NCI-H345 treated with DMSO at 0.1 percent for 48 hours (cell line): ENCODE measurements around the gene SCAMP4.
A peak's percentile ranks its signal among the peaks of the same experiment; 100 is the strongest.
"Not testable (repeated sequence)": the region's sequence is repeated elsewhere in the genome, so short reads cannot be mapped to it uniquely, and the experiment has no call there.

ENCODE experiments used
- DNase-seq: peaks from one replicate; lab custom pipeline; 2025; ENCODE audit not compliant: unreplicated experiment; lab: John Stamatoyannopoulos, UW

The SCAMP4 gene

DNA sequence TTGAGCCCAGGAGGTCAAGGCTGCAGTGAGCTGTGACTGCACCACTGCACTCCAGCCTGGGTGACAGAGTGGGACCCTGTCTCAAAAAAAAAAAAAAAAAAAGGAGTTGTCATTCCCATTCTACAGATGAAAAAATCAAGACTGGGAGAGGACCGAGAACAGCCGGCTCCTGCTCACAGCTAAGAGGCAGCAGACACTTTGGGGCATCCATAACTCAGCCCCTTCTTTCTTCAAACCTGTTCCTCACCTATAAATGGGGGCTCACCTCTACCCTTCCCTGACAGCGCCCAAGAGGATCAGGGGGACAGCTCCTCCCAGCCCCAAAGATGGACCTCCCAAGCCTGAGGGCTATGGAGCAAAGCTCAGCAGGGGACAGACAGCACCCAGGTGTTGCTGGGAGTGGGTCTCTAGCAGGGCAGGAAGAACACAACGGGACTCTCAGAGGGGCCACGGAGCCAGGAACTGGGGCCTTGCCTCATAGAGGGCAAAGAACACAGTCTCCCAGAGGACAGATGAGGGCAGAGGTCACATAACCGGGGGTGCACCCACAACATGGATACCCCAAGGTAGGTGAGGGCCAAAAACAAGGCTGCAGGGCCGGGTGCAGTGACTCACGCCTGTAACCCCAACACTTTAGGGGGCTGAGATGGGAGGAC, 38.4 kb upstream of the SCAMP4 start:
- DNase-seq = no peak

DNA sequence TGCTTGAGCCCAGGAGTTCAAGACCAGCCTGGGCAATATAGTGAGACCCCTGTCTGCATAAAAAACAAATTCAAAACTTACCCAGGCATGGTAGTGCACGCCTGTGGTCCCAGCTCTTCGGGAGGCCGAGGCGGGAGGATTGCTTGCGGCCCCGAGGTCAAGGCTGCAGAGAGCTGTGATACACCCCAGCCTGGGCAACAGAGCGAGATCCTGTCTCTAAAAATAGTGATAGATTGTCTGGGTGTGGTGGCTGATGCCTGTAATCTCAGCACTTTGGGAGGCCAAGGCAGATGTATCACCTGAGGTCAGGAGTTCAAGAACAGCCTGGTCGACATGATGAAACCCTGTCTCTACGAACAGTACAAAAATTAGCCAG, 37.9 kb upstream of the SCAMP4 start:
- DNase-seq = no peak

DNA sequence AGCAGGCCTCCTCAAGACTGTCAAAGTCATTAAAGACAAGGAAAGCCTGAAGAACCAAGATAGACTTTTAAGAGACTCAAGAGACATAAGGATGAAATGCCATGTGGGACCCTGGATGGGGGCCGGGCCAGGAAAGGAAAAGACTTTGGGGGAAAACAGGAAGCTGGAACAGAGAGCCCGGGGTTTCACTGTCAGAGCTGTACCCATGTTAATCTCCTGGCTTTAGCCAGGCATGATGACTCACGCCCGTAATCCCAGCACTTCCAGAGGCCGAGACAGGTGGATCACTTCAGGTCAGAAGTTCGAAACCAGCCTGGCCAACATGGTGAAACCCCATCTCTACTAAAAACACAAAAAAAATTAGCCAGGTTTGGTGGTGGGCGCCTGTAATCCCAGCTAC, 36.2 kb upstream of the SCAMP4 start:
- DNase-seq = no peak

DNA sequence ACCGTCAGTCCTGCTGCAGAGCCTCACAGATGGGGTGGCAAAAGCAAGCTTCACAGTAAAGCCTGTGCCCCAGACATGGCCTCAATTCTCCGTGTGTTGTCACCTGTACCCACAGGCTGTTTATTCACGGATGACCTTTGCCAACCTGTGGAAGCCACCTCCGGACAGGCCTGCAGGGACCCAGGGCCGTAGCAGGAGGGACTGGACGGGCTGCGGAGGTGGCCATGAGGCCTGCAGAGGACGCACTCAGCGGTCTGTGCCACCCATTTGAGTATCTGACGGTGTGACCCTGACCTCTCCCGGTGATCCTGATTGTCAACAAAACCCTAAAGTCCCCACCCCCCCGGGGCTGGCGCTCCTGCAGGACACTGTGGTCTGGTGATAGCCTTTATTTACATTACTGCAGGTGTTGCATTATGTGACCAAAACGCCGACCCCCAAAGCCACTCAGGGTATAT, 34.0 kb upstream of the SCAMP4 start:
- no peak for DNase-seq

DNA sequence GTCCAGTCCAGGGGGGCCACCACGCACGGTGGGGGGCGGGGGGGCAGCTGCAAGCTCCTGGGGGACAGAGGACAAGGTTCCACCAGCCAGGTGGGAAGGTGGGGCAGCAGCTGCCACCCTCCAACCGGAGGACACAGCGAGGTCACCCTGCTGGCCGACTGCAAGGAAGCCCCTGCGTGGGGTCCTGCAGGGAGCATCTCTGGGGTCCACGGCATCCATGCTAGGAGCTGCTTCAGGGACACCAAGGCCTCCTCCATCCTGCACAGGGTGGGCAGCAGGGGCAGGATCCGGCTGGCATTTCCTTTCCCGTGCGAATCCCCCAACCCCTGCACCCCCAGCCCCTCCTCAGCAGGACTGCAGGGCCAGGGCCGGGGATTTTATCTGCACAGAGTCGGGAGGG, 33.6 kb upstream of the SCAMP4 start:
- no peak for DNase-seq

DNA sequence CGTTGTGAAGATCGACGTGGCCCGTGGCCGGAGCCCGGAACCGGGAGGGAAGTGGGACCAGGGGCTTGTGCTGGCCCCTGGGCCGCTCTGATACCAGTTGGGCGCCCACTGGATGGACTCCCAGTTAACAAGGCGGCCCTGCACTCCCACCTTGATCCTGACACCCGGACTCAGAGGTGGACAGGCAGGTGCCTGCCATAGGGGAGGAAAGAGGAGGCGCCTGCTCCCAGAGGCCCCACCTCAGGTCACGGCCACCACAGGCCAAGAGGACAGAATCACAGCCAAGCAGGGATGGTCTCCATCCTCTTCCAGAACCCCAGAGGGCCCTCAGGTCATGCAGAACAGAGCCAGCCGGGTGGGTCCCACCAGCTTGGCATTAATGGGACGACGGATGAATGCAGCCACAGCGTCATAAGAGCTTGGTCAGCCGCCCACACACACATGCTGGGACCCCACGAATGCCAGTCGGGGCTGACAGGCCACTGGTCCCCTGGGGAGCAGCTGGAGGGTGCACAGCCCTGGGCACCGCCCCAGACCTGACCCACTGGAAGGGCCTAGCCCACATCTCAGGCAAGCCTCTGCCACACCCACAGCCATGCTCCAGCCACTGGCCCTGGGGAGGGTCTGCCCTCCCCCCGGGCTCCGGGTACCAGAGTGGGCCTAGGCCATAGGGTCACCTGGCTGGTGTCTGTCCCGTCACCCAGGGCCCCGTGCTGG, 32.2 kb upstream of the SCAMP4 start:
- no peak for DNase-seq

DNA sequence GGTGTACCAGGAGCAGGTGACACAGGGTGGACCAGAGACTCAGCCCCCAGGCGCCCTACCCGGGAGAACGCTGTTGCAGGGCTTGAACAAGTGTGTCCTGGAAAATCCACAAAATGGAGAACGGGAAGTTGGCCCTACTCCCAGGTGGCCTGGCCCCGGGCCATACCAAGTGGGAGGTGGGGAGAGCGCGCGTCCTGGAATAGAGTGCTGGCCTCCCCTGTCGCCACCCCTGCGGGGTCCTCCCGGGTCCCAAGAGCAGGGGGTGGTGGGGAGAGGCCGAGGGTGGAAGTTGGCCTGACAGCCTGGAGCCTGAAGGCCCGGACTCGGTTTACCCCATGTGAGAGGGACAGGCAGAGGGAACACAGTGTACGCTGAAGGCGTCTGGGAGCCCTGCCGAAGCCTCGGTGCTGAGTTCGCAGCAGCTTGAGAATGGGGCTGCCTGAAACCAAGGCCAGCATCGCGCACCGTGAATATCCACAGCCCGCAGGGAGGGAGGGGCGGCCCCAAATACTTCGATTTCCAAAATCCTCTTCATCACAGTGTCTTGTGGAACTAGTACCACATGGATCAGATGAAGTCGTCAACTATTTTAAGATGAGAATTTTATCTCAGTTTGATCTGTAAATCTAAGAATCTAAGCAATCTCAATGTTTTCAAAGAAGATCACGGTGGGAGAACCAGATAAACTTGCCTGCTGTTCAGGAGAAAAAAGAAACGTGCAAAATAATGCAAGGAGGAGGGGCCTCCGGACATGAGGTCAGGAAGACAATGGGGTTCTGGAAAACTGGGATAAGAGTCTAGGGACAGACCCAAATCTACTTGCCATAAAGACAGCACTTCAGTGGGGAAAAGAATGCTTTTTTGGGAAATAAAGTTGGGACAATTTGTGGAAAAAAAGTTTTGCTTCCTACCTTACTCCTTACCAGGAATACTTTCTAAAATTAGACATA, 31.4 kb upstream of the SCAMP4 start:
- no peak for DNase-seq

DNA sequence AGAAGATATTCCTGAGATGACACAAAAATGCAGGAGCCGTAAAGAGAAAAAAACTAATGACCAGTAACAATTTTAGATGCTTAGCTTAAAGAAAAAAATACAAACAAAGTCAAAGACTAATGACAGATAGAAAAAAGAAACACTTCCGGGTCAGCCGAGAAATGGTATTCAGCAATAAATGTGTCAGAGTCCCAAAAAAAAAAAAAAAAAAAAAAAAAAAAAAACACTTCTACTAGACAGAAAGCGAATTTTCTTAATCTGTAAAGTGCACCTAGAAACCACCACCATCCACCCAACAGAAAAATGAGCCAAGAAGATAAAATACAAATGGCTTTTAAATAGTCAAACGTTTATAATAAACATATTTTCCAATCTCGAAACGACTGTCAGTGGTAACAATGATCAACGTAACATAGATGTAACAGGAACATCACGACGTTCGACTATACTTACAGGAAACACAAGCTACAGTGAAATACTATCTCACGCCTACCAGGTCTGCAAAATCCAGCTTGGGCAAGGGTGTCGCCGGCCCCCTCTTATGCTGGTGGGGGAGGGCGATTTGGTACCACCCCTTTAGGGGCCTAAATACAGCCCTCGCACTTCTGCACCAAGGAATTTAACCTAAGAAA, 30.5 kb upstream of the SCAMP4 start:
- no peak for DNase-seq

DNA sequence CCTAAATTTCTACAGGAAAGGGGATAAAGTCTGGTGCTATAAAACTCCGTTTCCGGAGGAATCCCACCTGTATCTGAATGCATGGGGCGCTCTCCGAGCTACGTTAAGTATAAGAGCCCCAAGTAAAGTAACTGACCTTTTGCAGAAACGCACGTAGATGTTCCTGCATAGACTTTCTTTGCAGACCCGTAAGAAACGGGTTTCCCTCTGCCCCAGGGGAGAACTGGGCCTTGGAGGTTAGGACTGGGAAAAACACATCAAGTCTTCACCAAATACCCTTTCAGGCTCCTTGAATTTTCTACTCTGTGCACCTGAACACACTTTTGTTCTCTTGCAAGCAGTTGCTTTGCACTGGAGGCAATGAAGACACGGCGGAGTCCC, 29.9 kb upstream of the SCAMP4 start:
- DNase-seq = not testable (repeated sequence)

DNA sequence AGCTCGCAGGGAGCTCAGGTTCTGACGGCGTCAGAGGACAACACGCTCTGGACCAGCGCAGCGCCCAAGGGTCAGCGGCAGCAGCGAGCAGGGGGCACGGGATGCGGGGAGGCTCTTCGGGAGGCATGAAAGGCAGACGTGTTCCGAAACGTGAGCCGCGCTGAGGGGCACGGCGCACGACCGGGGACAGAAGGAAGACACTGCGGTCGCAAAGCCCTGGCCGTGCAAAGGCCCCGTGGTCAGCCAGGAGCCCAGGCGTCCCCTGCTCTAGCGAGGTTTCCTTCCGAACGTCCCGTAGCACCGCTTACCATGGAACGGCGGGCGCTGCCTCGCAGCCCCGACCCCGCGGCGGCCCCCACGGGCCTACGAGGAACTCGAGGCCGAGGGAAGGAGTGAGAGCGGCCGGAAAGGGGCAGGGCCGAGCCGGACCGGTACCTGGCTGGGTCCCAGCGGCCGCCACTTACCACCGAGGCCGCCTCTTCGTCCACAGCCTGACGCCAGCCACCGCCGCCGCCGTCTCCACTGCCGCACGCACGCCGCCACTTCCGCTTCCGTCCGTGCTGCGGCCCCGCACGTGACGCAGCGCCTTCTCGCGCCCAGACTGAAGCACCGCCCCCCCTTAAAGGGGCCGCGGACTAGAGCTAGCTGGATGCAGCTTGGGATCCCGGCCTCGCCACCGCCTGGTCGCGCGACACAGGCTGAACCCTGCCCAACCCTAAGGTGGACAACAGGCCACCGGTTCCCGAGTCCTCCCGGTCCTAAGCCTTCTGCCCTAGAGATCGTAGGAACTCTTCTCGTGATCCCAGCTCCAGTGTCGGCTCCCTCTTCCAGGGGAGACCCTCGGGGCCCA, 29.3 kb upstream of the SCAMP4 start:
- peak; percentile 61 for DNase-seq

DNA sequence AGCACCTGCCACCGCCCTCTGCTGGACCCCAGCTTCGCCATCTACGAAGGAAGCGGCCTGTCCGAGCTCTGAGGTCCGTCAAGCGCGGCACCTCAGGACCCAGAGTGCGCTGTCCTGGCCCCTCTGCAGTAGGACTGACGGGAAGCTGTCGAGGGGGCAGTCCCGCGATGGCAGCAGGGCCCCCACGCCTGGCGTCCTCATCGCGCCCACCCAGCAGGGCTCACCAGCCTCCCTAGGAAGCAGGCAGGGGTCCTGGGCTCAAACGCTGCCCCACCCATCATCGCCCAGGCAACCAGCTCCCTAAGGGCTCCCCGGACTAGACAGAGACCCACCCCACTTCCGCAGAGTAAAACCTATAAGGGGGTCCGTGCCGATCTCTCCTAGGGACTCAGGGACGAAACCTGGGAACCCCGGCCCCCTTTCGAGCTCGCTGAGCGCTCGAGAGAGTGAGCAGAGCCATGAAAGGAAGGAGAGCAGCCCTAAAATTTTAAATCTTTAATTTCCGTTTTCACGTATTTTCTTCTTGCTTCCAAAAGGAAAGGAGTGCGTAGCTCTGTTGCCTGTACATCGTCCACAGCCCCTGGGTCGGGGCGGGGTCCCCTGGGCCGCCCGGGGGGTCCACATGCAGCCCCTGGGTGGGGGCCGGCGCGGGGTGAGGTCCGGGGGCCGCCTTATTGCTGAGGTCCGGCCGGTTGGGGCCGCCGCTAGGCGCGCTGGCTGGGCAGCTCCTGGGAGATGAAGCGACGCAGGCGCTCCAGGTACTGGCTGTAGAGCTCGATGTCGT, 28.5 kb upstream of the SCAMP4 start:
- not testable (repeated sequence) for DNase-seq

DNA sequence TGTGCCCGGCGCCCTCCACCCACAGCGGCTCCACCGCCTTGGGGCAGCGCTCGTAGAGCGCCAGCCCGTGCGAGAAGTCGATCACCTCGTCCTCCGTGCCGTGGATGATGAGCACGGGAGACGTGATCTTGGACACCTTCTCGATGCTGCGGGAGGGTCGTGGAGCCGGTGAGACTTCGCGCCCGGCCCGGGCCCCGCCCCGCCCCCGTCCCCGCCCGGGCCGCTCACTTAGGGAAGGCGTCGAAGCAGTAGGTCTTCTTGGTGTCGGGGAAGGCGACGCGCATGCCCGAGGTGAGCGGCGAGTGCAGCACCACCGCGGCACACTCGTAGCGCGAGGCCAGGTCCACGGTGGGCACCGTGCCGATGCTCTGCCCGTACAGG, 27.9 kb upstream of the SCAMP4 start:
- not testable (repeated sequence) for DNase-seq

DNA sequence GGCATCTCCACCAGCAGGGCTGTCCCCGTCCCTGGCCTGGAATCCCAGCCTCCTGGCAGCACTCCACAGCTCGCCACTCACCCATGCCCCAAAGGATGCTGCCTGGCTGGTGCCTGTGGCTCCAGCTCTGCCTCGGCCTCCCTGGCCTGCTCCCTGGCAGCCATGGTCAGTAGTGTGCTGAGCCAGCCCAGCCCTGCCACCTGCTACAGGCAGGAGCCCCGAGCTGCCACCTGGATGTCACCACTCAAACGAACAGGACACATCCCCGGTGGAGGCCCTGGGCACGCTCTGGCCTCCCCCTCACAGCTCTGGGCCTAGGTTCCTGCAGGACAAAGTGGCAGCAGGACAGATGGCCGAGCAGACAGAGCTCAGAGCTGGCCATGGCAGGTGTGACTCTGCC, 26.6 kb upstream of the SCAMP4 start:
- not testable (repeated sequence) for DNase-seq

DNA sequence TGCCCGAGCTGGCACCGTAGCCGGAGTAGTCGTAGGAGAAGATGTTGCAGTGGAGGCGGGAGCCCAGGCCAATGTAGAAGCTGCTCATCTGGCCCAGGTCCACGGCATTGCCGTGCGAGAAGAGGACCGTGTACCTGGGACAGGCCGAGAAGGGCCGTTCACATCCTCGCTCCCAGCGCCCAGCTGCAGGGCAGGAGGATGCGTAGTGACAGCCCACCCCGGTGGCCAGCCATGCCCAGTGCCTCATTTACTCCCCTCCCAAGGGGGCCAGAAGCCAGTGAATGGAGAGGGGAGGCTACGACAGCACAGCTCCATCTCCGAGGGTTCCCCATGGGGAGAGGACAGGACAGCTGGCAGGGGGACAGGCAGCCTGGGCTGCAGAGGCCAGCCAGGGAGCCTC, 25.2 kb upstream of the SCAMP4 start:
- DNase-seq = not testable (repeated sequence)

DNA sequence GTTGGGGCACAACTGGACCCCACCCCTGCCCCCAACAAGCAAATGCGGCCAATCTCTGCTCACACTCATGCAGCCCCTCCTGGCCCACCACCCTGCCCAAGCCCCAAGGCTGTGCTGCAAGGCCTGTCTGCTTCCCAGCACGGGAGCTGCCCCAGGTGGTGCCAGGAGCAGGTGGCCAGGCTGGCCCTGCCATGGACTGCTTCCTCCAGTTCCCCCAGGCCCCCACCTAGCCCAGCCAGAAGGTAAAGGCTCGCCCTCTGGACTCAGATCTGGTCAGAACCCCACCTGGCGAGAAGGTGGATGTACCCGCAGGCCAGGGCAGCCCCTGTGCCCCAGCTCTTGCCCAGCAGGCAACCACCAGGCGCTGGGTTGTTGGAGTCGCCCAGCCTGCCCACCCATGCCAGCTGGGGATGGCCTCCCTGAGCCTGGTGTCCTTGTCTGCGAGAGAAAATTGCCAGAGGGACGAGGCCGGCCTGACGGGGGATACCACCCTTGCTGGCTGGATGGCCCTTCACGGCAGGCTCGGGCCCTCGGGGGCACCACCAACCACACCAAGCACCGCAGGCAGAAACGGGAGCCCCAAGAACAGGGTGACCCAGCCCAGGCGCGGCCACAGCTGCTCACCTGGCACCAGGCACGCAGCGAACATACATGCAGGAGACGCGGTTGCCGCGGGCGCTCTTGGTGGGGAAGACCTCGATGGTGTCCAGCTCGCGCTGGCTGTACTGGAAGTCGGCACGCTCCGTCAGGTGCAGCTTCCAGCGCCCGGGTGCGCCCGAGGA, 24.4 kb upstream of the SCAMP4 start:
- DNase-seq = no peak

DNA sequence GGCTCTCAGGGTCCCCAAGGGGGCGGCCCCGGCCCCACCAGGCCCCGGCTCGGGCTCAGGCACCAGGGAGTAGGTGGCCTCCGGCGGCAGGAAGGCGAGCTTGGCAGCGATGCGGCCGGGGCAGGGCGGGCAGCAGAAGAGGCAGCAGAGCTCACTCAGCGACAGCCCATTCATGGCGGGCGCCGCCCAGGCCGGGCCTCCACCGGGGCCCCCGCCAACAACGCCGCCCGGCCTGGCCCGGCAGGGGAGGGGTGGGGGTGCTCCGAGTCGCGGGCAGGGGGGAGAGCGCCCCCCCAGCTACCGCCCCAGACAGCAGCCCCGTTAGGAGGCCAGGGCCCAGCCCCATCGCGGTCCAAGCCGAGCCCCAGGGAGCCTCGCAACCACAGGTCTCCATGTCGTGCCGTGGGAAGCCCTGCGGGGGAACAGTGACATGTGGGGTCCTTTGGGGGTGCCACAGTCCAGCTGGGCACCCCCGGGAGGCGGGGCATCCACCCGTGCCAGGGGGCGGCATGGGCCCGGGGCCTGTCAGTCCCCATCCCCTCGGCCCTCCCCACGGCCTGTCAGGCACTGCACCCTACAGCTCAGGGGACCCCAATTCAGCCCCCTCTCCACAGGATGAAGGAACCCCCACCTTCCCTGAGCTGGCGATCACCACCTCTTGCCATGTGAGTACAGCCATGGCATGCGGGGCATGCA, 23.7 kb upstream of the SCAMP4 start:
- not testable (repeated sequence) for DNase-seq

DNA sequence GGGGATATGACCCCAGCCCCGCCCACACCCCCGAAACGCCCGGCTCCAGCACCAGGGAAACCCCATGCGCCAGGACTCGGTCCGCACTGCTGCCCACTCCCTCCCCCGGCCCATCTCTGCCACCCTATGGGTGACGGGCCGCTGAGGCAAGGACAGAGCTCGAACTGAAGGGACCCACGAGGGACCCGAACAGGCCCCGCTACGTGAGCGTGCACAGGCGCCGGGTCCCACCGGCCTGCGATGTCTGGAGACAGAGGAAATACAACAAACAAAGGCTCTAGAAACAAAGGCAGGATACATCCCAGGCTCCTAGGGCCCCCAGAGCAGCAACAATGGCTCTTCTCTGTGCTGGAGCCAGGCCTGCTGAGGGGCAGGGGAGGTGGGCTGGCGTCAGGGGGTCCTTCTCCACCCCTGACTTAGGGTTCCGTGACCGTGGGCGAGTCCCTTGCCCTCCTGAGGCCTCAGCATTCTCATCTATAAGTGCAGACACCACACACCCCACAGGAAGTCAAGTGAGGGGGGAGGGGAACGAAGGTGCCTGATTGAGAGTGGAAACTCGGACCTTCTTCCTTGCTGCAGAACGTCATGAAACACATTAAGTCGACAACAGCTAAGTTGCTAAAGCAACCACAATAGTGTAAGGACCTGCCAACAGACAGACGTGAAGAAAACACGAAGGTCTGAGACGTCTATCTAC, 23.0 kb upstream of the SCAMP4 start:
- DNase-seq = no peak
